COR-L47 (cell line): ENCODE results near the gene RASSF8.

ENCODE experiments used
- DNase-seq: peaks from one replicate; lab custom pipeline; 2025; lab: John Stamatoyannopoulos, UW

Gene RASSF8

DNA sequence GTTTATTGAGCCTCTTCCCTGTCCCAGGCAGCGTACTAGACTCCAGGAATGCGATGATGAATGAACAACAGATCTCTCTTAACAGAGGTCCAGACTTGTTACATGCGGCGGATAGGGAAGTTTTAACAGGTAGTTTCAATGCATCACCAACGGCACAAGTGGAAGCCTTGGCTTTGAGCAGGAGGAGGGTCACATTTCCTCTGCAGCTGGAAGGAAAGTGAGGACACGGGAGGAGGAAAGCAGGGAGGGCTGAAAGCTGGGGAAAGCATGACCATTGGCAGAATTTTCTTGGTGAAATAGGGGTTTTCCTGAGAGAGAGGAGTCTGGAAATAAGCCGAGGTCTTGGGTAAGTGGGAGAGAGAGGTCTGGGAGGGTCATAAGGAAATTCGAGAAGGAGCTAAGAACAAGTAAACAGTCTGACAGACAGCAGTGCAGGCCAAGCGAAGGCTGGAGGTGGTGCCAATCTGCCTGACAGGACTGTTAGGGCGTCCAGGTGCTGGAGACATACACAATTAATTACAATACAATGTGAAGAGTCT lies 150.9 kb downstream of the RASSF8 start:
- no peak for DNase-seq

DNA sequence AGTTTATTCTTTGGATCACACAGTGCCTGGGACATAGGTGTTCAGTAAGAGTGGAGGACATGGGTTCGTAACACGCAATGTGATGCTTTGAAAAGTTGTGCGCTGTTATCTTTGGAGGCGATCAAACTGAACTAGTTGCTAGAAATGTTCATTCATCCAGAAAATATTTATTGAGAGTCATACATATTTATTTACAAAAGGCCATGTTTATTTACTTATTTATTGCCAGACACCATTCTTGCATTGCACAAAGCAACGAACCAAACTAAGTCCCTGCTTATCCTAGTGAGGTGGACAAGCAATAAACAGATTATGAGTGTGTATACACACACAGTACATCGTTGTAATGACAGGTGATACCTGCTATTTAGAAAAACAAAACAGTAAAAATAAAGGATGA lies 153.8 kb downstream of the RASSF8 start:
- DNase-seq = no peak

DNA sequence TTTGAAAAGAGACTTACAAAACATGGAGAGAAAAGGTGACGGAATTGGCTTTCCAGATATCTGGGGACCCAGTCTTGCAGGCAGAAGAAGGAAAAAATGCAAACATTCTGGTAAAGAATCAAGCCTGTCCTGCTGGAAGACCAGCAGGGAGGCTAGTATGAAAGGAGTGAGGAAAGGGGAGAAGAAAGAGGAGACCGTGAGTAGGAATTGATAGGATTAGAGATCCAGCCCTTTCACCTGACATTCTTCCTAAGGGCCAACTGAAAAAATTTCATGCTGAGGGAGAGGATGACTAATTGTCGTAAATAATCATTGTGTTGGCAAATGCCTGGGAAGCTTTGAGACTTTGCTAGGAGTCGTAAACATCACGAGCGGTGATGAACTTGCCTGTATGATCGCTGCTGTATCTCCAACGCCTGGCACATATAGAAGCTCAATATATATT lies 154.2 kb downstream of the RASSF8 start:
- no peak for DNase-seq

DNA sequence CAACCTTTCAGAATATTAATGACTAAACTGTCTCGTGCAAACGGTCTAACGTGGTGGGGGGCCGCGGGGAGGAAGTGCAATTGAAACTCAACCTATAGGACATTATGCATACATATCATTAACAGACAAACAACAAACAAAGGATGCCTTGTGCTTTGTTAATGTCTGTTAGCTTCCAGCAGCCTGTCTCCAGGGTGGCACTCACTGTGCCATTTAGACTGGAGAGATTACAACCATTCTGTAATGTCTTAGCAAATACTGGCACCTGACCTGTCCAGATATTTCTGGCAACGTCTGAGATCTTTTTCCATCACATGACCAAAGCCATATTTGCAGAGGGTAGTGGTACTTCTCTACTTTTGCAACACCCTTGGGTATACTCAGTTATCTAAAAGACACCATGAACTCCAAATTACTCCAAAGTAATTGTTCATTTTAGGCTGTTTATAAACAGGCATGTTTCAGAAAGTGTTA lies 154.7 kb downstream of the RASSF8 start:
- DNase-seq = no peak

DNA sequence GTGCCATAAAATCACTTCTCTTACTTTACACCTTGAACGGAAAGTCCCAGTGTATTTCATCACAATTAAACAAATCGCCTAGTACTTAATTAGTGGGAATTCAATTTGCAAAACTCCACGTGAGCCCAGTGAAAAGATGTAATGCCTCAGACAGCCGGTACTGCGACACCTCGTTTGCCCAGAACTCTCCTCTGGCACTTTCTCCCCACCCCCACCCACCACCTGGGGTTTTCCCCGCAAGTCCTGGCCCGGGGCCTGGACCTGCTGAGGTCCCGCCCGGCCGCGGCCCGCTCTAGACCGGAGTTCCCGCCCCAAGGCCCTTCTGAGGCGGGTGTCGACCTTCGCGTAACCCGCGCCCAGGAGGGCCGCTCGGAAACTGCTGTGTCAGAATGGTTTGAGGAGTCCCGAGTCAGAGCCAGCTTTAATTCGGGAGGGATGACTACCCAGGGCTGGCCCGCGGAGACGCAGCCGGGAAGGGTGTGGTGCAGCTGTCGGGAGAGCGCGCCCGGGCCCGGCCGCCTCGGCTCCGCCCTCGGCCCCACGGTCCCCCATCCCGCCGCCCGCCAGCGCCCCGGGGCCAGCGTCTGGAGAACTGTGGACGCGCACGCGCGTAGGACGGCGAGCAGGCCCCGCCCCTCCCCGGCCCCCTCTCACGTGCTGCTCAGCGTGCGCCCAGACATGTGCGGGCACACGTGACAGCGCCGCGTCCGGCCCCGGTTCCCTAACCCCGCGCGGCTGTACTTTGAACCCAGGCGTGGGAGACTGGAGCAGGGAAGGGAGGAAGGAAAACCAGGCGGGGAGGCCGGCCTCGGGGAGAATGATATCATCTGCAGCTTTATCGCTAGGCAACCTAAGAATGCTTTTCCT lies 155.6 kb downstream of the RASSF8 start:
- DNase-seq = peak; percentile 28

DNA sequence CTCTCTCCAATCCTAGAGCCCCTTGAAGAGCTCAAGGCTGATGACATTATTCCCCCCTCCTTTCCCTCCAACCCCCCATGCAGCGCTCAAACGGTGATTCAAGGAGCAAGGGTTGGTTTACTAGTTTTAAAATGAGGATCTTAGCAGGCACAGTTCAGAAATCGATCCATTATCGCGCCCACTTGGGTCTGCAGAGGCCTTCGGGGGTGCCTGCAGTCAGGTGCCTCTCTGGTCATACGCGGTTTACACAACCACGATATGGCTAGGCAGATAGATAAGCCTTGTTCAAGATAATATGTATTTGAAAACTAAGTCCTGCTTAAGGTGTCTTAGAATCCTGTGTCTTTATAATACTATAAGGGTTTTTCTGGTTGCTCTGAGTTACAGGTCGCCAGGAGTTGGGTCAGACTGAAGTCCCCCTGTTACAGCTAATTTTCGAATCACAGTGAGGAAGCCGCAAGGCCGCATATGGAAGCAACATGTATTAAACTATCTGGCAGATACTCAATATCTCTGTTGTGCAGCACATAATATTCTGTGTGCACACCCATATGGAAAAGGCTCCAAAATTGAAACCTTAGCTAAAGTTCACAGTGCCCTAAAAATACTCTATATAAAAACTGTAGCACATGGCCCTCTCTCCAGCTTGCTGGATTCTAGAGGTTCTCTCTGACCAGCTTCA lies 156.4 kb downstream of the RASSF8 start:
- no peak for DNase-seq

DNA sequence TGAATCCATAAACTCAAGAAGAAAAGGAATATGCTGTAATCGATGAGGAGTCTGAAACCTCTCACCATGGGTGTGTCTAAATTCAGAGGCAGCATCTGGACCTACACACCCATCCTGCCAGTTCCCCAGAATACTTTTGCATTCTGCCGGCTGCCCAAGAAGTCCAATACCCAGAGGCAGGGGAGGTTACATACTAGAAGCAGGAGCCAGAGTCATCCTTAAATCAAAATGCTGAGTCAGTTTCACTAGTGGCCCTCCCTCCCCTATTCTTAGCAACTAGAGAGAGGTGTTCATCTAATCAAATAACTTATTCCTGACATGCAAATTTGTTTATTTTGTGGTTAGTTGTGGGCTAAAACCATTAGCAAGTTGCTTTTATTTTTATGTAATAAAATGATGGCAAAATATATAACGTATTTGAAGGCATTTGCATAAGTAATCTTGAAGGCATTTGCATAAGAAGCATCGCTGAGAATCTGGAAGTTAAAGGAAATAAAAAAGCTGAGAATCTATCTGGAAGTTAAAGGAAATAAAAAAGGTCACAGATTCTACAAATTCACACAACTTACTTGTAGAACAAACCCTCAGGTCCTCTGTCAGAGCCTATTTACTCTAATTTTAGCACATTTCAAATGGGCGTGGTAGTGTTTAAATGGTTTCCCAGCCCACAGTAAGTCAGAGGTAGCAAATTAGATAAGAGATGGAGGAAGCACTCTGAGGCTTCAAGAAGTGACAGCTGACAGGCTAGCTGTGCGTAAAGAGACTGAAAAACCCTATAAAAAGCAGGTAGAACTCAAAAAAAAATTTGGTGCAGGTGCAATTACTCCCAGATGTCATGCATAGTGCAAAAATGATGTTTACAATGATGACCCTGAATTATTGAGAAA lies 158.6 kb downstream of the RASSF8 start:
- no peak for DNase-seq

DNA sequence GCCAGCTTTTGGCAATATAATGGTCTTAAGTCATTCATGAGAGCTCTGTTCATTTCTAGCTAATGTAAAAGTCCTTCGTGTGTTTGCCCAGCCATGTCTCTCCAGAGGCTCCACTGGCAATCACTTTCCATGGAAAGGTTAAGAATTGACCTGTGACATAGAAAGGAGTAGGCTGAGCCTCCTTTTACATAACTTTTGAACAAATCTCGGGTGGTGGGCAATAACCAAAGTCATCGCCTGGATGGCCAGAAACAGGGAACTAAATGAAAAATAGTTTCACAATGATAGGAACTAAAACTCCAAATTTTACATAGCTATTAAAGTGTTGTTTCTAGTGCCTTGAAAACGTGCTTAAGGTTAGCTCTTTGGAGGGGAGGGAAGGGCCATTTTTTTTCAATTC lies 159.8 kb downstream of the RASSF8 start:
- DNase-seq = no peak

DNA sequence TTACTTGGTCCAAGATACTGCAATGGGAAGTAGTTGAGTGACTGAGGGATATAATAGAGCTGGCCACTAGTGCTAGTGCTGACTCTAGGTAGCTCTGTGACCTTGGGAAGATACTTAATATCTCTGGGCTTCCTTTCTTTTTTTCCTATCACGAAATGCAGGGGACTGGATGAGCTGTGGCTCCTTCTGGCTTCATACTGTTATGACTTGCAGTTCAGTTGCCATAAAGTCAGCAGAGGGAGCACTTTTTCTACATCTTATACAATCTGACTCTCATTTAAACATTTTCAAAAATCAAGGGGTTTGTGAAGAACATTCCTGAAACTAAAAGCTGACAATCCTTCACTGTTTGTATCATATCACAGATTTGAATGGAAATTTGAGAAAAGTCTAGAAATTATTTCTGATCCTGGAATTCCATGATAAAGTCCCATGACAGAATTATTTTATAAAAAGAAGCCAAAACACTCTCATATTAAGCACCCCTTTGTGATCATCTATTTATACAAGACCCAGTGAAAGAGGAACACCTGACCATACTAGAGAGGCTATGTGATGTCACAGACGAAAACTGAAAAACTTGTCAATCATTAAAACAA lies 161.0 kb downstream of the RASSF8 start:
- no peak for DNase-seq

DNA sequence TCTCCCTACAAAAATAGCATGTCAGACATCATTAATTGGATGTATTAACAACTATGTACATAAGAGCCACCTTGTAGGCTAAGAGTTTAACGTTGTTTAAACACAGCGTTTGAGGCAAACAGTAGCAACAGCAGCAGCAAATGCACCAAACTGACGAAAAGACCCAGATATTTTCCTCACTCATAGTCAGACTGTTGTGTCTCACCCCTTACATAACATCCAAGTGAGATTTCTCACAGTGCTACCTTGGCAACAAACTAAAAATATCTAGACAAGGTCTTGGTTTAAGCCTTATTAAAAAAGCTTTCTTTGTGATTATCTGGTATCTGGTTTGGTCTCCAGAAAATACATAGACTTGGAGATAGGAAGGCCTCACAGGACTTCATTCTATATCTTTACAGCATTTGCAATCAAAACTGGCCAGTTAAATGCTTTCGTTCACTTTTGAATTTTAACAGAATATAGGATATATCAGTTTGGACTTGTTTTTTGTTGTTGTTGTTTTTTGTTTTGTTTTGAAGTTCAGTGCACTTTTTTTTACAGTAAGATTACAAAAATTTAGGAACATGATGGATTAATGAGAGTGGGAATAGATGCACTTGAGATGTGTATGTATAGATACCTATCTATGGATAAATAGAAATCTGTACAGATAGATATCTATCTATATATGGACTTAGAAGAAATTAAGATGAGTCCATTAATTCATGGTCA lies 162.2 kb downstream of the RASSF8 start:
- DNase-seq = no peak

DNA sequence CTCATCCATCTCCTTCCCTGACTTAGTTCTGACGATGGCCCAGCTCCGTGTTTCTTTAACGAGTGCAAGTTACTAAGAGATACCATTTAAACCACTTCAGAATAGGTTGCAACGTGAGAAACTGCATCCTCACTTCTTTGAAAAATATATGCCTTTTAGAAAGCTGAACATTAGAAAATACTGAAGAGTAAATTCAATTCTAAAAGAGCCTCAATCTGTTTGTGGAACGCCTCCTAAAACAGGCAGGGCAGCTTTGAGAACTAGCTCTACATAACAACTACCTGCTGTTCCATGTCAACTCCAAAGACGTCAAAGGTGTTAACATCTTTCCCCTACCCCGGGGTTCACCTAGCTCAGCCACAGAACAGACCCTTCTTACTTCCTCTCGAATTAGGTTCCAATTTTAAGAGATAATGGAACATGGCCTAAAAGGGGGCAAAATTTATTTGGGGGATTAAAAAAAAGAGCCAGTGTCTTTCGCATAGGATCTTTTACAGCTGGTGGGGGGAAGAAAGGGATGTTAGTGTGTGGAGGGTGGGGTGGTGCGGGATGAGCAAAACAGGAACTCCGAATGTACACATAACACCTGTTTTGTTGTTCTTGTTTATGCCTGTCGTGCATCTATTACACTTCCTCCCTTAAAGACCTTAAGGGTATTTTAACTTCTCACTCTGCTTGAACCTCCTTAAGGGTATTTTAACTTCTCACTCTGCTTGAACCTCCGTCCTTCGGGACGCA lies 163.0 kb downstream of the RASSF8 start:
- DNase-seq = no peak

DNA sequence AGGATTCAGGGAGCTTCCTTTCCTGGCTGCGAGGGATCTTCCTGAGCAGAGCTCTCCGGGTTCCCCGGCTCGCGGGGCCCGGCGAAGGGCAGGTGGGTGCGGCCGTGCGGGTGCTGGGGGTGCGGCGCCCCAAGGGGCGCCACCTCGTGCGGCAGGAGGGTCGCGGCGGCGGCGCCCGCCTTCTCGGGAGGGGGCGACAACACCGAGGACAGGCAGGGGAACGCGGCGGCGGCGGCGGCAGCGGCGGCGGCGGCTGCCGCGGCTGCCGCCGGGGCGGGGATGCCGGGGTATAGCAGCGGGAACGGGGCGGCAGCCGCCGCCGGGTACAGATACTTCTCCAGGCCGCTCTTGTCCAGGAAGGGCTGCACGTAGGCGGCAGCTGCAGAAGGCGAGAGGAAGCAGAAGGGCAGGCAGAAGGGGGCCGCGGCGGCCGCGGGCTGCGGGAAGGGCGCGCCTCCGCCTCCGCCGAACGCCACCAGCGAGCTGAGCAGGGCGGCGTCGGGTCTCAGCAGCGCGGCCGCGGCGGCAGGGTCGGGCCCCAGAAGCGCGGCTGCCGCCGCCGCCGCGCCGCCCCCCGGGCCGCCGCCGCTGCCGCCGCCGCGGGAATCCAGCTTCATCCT lies 163.7 kb downstream of the RASSF8 start:
- DNase-seq = no peak

DNA sequence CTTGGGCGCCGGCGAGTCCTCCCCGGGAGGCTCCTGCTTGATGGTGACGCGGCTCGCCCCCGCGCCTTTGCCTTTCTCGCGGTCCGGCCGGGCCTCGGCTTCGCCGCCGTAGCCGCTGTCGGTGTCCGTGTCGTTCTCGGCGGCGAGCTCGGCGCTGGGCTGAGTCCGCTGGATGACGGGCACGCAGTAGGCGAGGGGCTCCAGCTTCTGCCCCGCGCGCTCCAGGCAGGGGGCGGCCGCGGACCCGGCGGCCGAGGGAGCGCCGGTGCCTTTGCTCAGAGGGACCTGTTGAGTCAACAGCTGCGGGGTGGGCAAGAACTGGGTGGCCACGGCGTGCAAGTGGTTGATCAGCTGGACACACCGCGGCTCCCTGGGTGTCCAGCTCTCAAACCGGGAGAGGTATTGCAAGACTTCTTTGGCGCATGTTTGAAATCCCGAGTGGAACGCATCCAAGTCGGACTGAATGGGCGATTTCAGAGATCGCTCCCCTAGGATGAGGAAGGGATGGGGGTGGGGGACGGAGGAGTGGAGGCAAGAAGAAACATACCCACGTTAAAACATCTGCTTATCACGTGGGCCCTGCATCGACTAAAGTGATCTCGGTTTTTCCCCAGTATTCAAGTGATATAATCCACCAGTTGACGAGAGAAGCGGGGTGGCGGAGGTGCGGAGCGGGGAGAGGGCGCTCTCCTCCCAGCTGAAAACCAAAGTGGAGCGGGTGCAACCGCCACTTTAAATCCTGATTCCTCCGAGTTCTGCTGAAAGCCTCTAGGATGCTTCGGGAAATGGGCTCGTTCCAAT lies 164.4 kb downstream of the RASSF8 start:
- DNase-seq = no peak

DNA sequence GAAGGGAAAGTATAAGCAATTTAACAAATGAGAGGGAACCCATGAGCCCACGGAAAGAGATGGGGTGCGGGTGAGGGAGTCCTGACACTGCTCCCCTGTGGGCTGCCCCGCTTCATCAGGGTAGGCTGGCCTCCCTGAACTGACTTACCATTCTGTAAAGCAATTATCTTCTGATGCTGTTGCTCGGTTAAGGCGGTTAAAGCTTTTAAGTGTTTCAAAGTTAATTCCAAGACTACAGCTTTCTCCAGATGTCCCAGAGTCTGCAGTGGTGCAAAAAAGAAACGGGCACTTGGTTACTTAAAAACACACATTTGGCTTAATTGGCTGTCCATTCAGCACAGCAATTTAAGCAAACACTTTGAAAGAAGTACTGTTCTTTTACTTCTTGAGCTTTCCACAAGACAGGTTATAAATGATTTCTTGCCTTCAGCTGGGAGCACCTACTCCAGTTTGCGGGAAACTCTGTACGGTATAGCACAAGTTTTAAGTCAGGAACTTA lies 165.0 kb downstream of the RASSF8 start:
- DNase-seq = no peak

DNA sequence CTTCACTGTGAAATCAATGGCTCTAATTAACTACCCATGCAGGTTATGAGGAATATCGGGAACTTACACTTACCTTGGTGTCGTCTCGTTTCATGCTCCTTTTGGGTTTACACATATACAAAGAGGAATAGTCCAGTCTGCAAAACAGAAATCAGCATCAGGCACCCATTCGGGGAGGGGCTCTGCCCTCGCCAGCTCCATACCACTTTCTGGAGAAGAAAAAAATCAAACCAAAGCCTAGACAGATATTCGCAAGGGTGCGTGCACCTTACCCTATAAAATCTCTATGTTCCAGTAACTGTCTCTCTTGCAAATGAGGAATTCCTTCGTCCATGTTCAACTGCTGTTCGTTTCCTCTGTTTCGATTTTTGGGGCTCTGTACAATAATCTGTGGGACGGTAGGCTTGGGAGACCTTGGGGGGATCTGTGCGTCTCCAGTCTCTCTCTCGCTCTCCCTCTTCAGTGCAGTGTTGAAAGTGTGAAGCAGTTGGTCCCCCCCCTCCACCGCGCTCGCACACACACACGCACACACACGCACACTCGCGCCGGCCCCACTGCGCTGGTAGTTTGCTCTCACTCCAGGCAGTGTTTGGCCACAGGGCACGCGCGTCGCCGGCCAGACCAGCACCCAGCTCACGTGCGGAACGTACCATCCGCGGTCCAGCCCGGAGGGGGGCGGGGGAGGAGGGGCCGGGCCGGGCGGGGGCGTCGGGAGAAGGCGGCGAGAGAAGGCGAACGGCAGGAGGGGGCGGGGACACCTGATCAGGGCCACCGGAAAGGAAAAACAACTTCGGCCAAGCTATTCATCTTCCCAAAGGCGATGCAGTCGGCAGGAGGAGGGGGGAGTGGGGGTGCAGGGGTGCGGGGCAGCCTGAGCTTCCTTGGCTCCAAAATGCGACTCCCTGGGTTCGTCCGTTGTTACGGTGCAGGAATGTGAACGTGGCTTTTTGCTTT lies 166.2 kb downstream of the RASSF8 start, which contains the start of gene BHLHE41:
Gene BHLHE41 (minus strand): TSS at position 592 of the 954 bp plus-strand sequence. CDS start 258 bp downstream, at position 334.
- no peak for DNase-seq

DNA sequence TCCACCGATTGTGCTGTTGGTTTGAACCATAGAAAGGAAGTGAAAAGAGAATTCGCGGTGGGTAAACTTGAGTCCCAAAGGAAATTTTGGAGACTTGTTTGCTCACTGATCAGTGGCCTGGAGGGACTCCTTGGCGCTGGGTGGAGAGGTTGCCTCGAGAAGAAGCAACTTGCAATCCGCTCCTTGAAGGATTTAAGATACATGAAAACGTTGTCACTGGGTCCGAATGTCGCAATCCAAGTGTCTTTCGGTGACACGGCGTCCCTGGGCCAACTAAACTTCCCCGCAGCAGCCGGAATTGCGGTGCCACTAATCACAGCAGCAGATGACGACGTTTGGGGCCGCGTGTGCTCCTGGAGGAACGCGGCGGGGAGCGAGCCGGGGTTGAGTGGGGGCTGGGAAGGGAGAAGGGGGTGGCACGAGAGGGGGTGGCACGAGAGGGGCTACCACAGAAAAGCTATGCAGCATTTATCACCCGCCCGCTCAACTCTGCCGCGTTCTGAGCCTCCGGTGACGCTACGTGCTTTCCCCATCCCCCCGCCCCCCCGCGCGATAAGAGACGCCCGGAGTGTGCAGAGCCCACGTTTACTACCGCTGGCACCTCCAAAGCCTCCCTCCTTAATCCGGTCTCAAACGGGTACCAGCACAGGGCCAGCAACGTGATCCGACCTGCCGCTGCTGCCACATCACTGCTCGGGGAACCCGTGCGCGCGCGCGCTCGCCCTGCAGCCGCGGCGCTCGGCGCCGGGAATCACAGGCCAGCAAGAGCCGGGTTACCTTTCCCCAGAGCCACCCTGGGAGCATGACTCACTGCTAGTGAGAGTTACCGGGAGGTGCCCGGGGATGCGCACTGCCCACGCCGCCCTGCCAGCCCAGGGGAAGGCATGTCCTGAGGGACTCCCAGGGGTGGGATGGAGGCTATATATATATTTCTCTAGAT lies 167.2 kb downstream of the RASSF8 start:
- no peak for DNase-seq
